Chondrocyte (in vitro differentiated cells): Measurements from ENCODE around the gene NTN1. TPM values are rescaled to one million over a fixed set of nuclear protein-coding genes. Genes with fewer than 3 reads are reported as not detected.

Source experiments
- DNase-seq: peaks from one replicate; pipeline ENCODE4 v3.0.0; 2021; ENCODE audit warnings: mixed read lengths, low spot score
- H3K27ac Mint-ChIP-seq: one replicate; pipeline ENCODE4 v1.8.0; 2021; ENCODE audit warnings: mild to moderate bottlenecking, moderate library complexity, mixed read lengths; ENCODE audit not compliant: unreplicated experiment
- H3K27me3 Mint-ChIP-seq: 2 replicates; pipeline ENCODE4 v1.8.0; 2021; ENCODE audit warnings: low read depth, mixed read lengths
- H3K36me3 Mint-ChIP-seq: 2 replicates; pipeline ENCODE4 v1.8.0; 2021; ENCODE audit warnings: low read depth, mixed read lengths
- H3K4me1 Mint-ChIP-seq: 2 replicates; pipeline ENCODE4 v1.8.0; 2021; ENCODE audit warnings: low read depth, mild to moderate bottlenecking, mixed read lengths
- H3K4me3 Mint-ChIP-seq: one replicate; pipeline ENCODE4 v1.8.0; 2021; ENCODE audit warnings: mild to moderate bottlenecking, moderate library complexity, mixed read lengths; ENCODE audit not compliant: unreplicated experiment
- H3K9me3 Mint-ChIP-seq: 2 replicates; pipeline ENCODE4 v1.8.0; 2021; ENCODE audit warnings: low read depth, mixed read lengths
- CTCF ChIP-seq: fragments of 200-600 bp; sonication (generic); IDR thresholded peaks from 2 replicates; pipeline ENCODE4 v1.5.0; 2021; ENCODE audit warnings: antibody characterized with exemption, mild to moderate bottlenecking, moderate library complexity
- total RNA-seq: library from RNA; stranded (reverse); gene quantifications from 3 replicates; pipeline ENCODE4 v1.2.1, GENCODE V29; 2021

Gene NTN1
- total RNA-seq, 1 donor from 2014 or later: 4.0 TPM

GRCh38 chr17:9271989-9272388 lies 250.7 kb downstream of the NTN1 start:
- DNase-seq: no peak
- Mint-ChIP-seq H3K4me1 (no peaks in the 10 kb centered on the region), H3K4me3 (no peak overlapping the region), H3K9me3 (no peaks in the 10 kb centered on the region), H3K27me3 (no peaks in the 10 kb centered on the region), H3K36me3 (peaks cover 2% of the 10 kb centered on the region), H3K27ac (no peak overlapping the region)
- no peak for TF ChIP-seq CTCF

- Mint-ChIP-seq H3K4me3 (no peak overlapping the region), H3K9me3 (no peaks in the 10 kb centered on the region), H3K4me1 (no peaks in the 10 kb centered on the region), H3K36me3 (peaks cover 4% of the 10 kb centered on the region), H3K27me3 (no peaks in the 10 kb centered on the region), H3K27ac (no peak overlapping the region)
- TF ChIP-seq CTCF: peak; percentile 34
- no peak for DNase-seq
Observed at GRCh38 chr17:9272501-9273200, 251.3 kb downstream of the NTN1 start.

GRCh38 chr17:9273428-9274391 lies 252.4 kb downstream of the NTN1 start:
- DNase-seq: no peak
- H3K4me3 Mint-ChIP-seq: no peak overlapping the region
- no peaks in the 10 kb centered on the region for H3K9me3 Mint-ChIP-seq
- H3K27ac Mint-ChIP-seq: no peak overlapping the region
- TF ChIP-seq CTCF: no peak
- H3K36me3 Mint-ChIP-seq: peaks cover 4% of the 10 kb centered on the region
- H3K27me3 Mint-ChIP-seq: no peaks in the 10 kb centered on the region
- no peaks in the 10 kb centered on the region for H3K4me1 Mint-ChIP-seq

- peaks cover 4% of the 10 kb centered on the region for H3K36me3 Mint-ChIP-seq
- no peaks in the 10 kb centered on the region for H3K9me3 Mint-ChIP-seq
- DNase-seq: no peak
- no peak for TF ChIP-seq CTCF
- no peak overlapping the region for H3K4me3 Mint-ChIP-seq
- no peaks in the 10 kb centered on the region for H3K4me1 Mint-ChIP-seq
- no peaks in the 10 kb centered on the region for H3K27me3 Mint-ChIP-seq
- no peak overlapping the region for H3K27ac Mint-ChIP-seq
Observed at GRCh38 chr17:9274973-9275372, 253.7 kb downstream of the NTN1 start.

- H3K36me3 Mint-ChIP-seq: peaks cover 7% of the 10 kb centered on the region
- no peak overlapping the region for H3K27ac Mint-ChIP-seq
- peaks cover 2% of the 10 kb centered on the region for H3K4me1 Mint-ChIP-seq
- no peaks in the 10 kb centered on the region for H3K9me3 Mint-ChIP-seq
- DNase-seq: no peak
- no peak for TF ChIP-seq CTCF
- no peaks in the 10 kb centered on the region for H3K27me3 Mint-ChIP-seq
- H3K4me3 Mint-ChIP-seq: no peak overlapping the region
Observed at GRCh38 chr17:9279893-9280292, 258.6 kb downstream of the NTN1 start.
